K562 (cell line): ENCODE results near the gene PNPLA7. TPM values are rescaled to one million over a fixed set of nuclear protein-coding genes. Genes with fewer than 3 reads are reported as not detected.

Experiments used
- ATAC-seq: fragments of 200-7000 bp; cut with Tn5 transposase; 3 replicates; pipeline ENCODE4 v1.9.1; 2020; ENCODE audit warnings: moderate library complexity
- BruUV-seq: library from RNA; stranded (reverse); fragments of 400-500 nt; replicated peaks from 2 replicates; lab custom pipeline; 2021; lab: Mats Ljungman, UMichigan
- CTCF ChIA-PET: fragments of 300-600 bp; formaldehyde crosslinking; extraction: SDS; loops from one replicate; lab custom pipeline; 2021; ENCODE audit warnings: low intra/inter-chr PET ratio; lab: Yijun Ruan, JAX
- POLR2A ChIA-PET: fragments of 300-600, 350-650 bp; sonication (Branson Sonifier 250); formaldehyde crosslinking; extraction: SDS; loops from one replicate; lab custom pipeline; 2021; ENCODE audit warnings: antibody characterized with exemption, inconsistent platforms; lab: Yijun Ruan, JAX
- DNase-seq, 4 experiments: peaks; one replicate each; pipeline versions ENCODE4 v3.0.0 to v3.0.0-alpha.2; 2011 to 2018; ENCODE audit warnings: low spot score in 3 of 4, mixed read lengths in 3 of 4; ENCODE audit errors: extremely low read depth in 1 of 4
- FAIRE-seq: peaks from 2 replicates; lab custom pipeline; 2011; peaks lifted over from hg19 to GRCh38; lab: Jason Lieb, UNC
- H2AFZ ChIP-seq: 2 replicates; pipeline ENCODE4 v1.6.0; 2011; ENCODE audit warnings: low read depth, low read length, control low read depth, inconsistent platforms
- H3K27ac ChIP-seq: fragments of 200-600 bp; 3 replicates; pipeline ENCODE4 v1.8.0; 2011; ENCODE audit warnings: low read depth, mild to moderate bottlenecking, control low read depth, inconsistent platforms, low read length, moderate library complexity, mixed read lengths; ENCODE audit errors: extremely low read depth
- H3K27me3 ChIP-seq, 2 experiments: fragments of 300-600 bp in 1 of 2; 2 replicates in 1 of 2; 3 replicates in 1 of 2; pipeline versions ENCODE4 v1.6.0 to v1.8.0; 2011; ENCODE audit warnings: inconsistent platforms in 2 of 2, low read length in 2 of 2, mild to moderate bottlenecking in 1 of 2, mixed read lengths in 1 of 2, moderate library complexity in 1 of 2; ENCODE audit not compliant: control insufficient read depth in 2 of 2, insufficient read depth in 2 of 2
- H3K36me3 ChIP-seq: fragments of 300-600 bp; 3 replicates; pipeline ENCODE4 v1.8.0; 2011; ENCODE audit warnings: mild to moderate bottlenecking, low read length, inconsistent platforms; ENCODE audit not compliant: control insufficient read depth, insufficient read depth
- H3K4me1 ChIP-seq, 2 experiments: fragments of 200-600 bp in 1 of 2; replicated peaks in 1 of 2; 2 replicates in 1 of 2; 3 replicates in 1 of 2; pipeline versions ENCODE4 v1.5.1 to v1.8.0; 2011; ENCODE audit warnings: inconsistent platforms in 2 of 2, low read length in 2 of 2, mild to moderate bottlenecking in 1 of 2, mixed read lengths in 1 of 2, moderate library complexity in 1 of 2; ENCODE audit not compliant: control insufficient read depth in 2 of 2, insufficient read depth in 2 of 2
- H3K4me2 ChIP-seq: 2 replicates; pipeline ENCODE4 v1.6.1; 2011; ENCODE audit warnings: low read length, control low read depth, inconsistent platforms, mixed read lengths; ENCODE audit not compliant: insufficient read depth
- H3K4me3 ChIP-seq: fragments of 200-600 bp; sonication (generic), shearing (Covaris generic); 2 replicates; pipeline ENCODE4 v1.5.1; 2016; ENCODE audit warnings: control low read depth, inconsistent platforms
- H3K79me2 ChIP-seq: fragments of 200-600 bp; 3 replicates; pipeline ENCODE4 v1.8.0; 2011; ENCODE audit warnings: low read length, inconsistent platforms; ENCODE audit not compliant: control insufficient read depth, insufficient read depth
- H3K9ac ChIP-seq, 2 experiments: 2 replicates each; pipeline versions ENCODE4 v1.6.0 to v1.6.1; 2011; ENCODE audit warnings: low read depth in 2 of 2, low read length in 2 of 2, control low read depth in 1 of 2, inconsistent platforms in 1 of 2, mild to moderate bottlenecking in 1 of 2, mixed read lengths in 1 of 2; ENCODE audit not compliant: insufficient read depth in 1 of 2
- H3K9me1 ChIP-seq: one replicate; pipeline ENCODE4 v1.6.0; 2011; ENCODE audit warnings: inconsistent platforms, mild to moderate bottlenecking, low read length, moderate library complexity; ENCODE audit not compliant: control insufficient read depth, insufficient read depth
- H3K9me3 ChIP-seq: replicated peaks from 2 replicates; pipeline ENCODE4 v1.5.1; 2011; ENCODE audit warnings: low read depth, low read length, inconsistent platforms; ENCODE audit not compliant: control insufficient read depth, insufficient read depth
- H4K20me1 ChIP-seq: replicated peaks from 2 replicates; pipeline ENCODE4 v1.6.1; 2011; ENCODE audit warnings: low read length, inconsistent platforms, mixed read lengths; ENCODE audit not compliant: control insufficient read depth, insufficient read depth
- CBFB ChIP-seq: sonication (generic); formaldehyde crosslinking; IDR thresholded peaks from 2 replicates; pipeline ENCODE4 v1.4.0; 2020; ENCODE audit warnings: mild to moderate bottlenecking, missing genetic modification reagents
- CBX8 ChIP-seq: fragments of 200-600 bp; sonication (generic); IDR thresholded peaks from 2 replicates; pipeline ENCODE4 v1.6.1; 2012; ENCODE audit warnings: borderline replicate concordance, mixed run types, low read depth, mild to moderate bottlenecking, moderate library complexity, mixed read lengths, low read length, control low read depth, inconsistent platforms; ENCODE audit not compliant: poor library complexity, severe bottlenecking; ENCODE audit errors: extremely low read depth
- CEBPB ChIP-seq: fragments of 450-650 bp; IDR thresholded peaks from 2 replicates; pipeline ENCODE4 v1.6.1; 2016; ENCODE audit warnings: missing genetic modification characterization, missing compliant biosample characterization
- FOXA1 ChIP-seq: fragments of 450-650 bp; IDR thresholded peaks from 2 replicates; pipeline ENCODE4 v1.6.1; 2016; ENCODE audit warnings: mild to moderate bottlenecking, borderline replicate concordance
- GABPA ChIP-seq: fragments of 200-800 bp; sonication (Bioruptor generic); conservative IDR thresholded peaks from 2 replicates; pipeline ENCODE4 v1.6.1; 2016; ENCODE audit warnings: low read depth, missing genetic modification characterization, missing compliant biosample characterization
- GTF2E2 ChIP-seq: fragments of 200-800 bp; sonication (Bioruptor generic); IDR thresholded peaks from 2 replicates; pipeline ENCODE4 v1.6.1; 2016; ENCODE audit warnings: missing genetic modification characterization, missing compliant biosample characterization
- KAT8 ChIP-seq: fragments of 450-650 bp; IDR thresholded peaks from 2 replicates; pipeline ENCODE4 v1.6.1; 2016; ENCODE audit warnings: low read depth, mild to moderate bottlenecking
- MYC ChIP-seq, 2 experiments: fragments of 250-450 bp in 1 of 2; sonication (Bioruptor Pico) in 1 of 2; IDR thresholded peaks; 2 replicates each; pipeline versions ENCODE4 v1.5.1 to v1.6.1; 2012 to 2021; ENCODE audit warnings: low read depth in 2 of 2, borderline replicate concordance in 1 of 2, improper control_type of control experiment in 1 of 2, low read length in 1 of 2, mild to moderate bottlenecking in 1 of 2, moderate library complexity in 1 of 2
- NR2C2 ChIP-seq, 2 experiments: fragments of 200-800 bp in 1 of 2; sonication (Bioruptor generic) in 1 of 2; sonication (generic) in 1 of 2; formaldehyde crosslinking in 1 of 2; IDR thresholded peaks; 2 replicates each; pipeline versions ENCODE4 v1.6.1 to v1.8.0; 2016 to 2022; ENCODE audit warnings: mild to moderate bottlenecking in 1 of 2, missing compliant biosample characterization in 1 of 2, missing genetic modification characterization in 1 of 2, missing genetic modification reagents in 1 of 2
- SIN3B ChIP-seq: fragments of 450-650 bp; IDR thresholded peaks from 2 replicates; pipeline ENCODE4 v1.6.1; 2017; ENCODE audit warnings: low read depth, mild to moderate bottlenecking, moderate library complexity
- SPI1 ChIP-seq: IDR thresholded peaks from 2 replicates; pipeline ENCODE4 v1.6.1; 2011; ENCODE audit warnings: low read depth, low read length, control low read depth, borderline replicate concordance
- TBL1XR1 ChIP-seq, 2 experiments: IDR thresholded peaks; 2 replicates each; pipeline ENCODE4 v1.6.1; 2012; ENCODE audit warnings: improper control_type of control experiment in 2 of 2, low read length in 2 of 2, mild to moderate bottlenecking in 1 of 2
- ZNF263 ChIP-seq: sonication (generic); formaldehyde crosslinking; IDR thresholded peaks from 2 replicates; pipeline ENCODE4 v1.8.0; 2022; ENCODE audit warnings: mild to moderate bottlenecking, missing genetic modification reagents, borderline replicate concordance
- ZNF589 ChIP-seq: fragments of 200-800 bp; sonication (Bioruptor generic); IDR thresholded peaks from 2 replicates; pipeline ENCODE4 v1.6.1; 2016; ENCODE audit warnings: low read depth, missing genetic modification characterization, missing compliant biosample characterization
- ZNF707 ChIP-seq: fragments of 250-450 bp; sonication (Bioruptor Pico); conservative IDR thresholded peaks from 2 replicates; pipeline ENCODE4 v1.8.0; 2022; ENCODE audit warnings: inconsistent platforms, mild to moderate bottlenecking, moderate library complexity
- ZNF778 ChIP-seq: fragments of 450-650 bp; formaldehyde crosslinking; IDR thresholded peaks from 2 replicates; pipeline ENCODE4 v1.4.0; 2020; ENCODE audit warnings: mild to moderate bottlenecking, moderate library complexity
- WGBS: fragments of 100-300 bp; shearing (Covaris generic); methylation state at CpG from one replicate; pipeline ENCODE4 v1.1.6; 2016; ENCODE audit warnings: low coverage, mixed read lengths; ENCODE audit not compliant: insufficient coverage; ENCODE audit errors: missing lambda C conversion rate; 5-methylcytosine and 5-hydroxymethylcytosine counted together
- in situ Hi-C: fragments of 300-500 bp; cut with MboI; formaldehyde crosslinking; loops from 4 replicates; pipeline ENCODE4 v1.15.0; 2018; ENCODE audit warnings: inconsistent platforms, mixed read lengths
- intact Hi-C: fragments of 100-400 bp; cut with micrococcal nuclease; formaldehyde crosslinking; loops from 2 replicates; pipeline ENCODE4 v1.14.2; 2022
- polyA plus RNA-seq, 8 experiments: library from polyadenylated mRNA; depleted of rRNA in 4 of 8; stranded (reverse) in 5 of 8; unstranded in 3 of 8; fragments of >200 nt; fragmentation: Nextera tagmentation in 2 of 8; fragmentation: Illumina TruSeq in 1 of 8; extraction: Ambion mirVana in 2 of 8; extraction: Trizol in 1 of 8; gene quantifications; 2 replicates each; pipeline versions ENCODE4 v1.2.1 to v1.2.3, GENCODE V29; 2011 to 2014; ENCODE audit warnings: inconsistent platforms in 1 of 8, missing spikeins in 1 of 8
- total RNA-seq, 7 experiments: library from RNA; depleted of rRNA in 6 of 7; stranded (reverse); fragments of >200 nt in 6 of 7; fragmentation: Illumina TruSeq in 2 of 7; extraction: Trizol in 2 of 7; gene quantifications; 2 replicates each; pipeline versions ENCODE4 v1.2.1 to v1.2.3, GENCODE V29; 2011 to 2021; ENCODE audit warnings: low replicate concordance in 1 of 7
- TF ChIP-seq, protein P1 (sequence below): fragments of 450-650 bp; IDR thresholded peaks from 2 replicates; pipeline ENCODE4 v1.6.1; 2018; ENCODE audit not compliant: partially characterized antibody
- TF ChIP-seq, protein P2 (sequence below): sonication (generic); formaldehyde crosslinking; IDR thresholded peaks from 2 replicates; pipeline ENCODE4 v1.9.0; 2022; ENCODE audit warnings: mild to moderate bottlenecking, missing genetic modification reagents

Gene PNPLA7
- total and polyA plus RNA-seq, 9 of the 15 experiments (the other 6 are each of a cell fraction or from before 2014, with no cell fraction given) = 0.01 to 0.85 (median 0.19) TPM; not detected in 1

GRCh38 chr9:137494104-137494544, 56.1 kb downstream of the PNPLA7 start:
- POLR2A ChIA-PET = interaction anchor here (1.4 kb wide), 1 partner anchor 14 kb away, joined by 3 read pairs; no protein-coding TSS in a partner anchor
- whole genome bisulfite sequencing = 4% methylated on average over 12 of the region's 13 CpGs
- DNase-seq = peak; percentile 51 to 81 (median 62)
- no TSS peak for BruUV-seq
- Histone ChIP-seq H4K20me1 (no peaks in the 10 kb centered on the region), H3K4me2 (peak overlapping the region; percentile 65), H2AFZ (peak overlapping the region; percentile 68), H3K4me3 (no peak overlapping the region), H3K9ac (peak overlapping the region; percentile 23 to 80; a peak in 3 of 4 replicates), H3K79me2 (no peaks in the 10 kb centered on the region), H3K9me1 (no peaks in the 10 kb centered on the region), H3K9me3 (no peaks in the 10 kb centered on the region), H3K4me1 (peaks cover 42 to 61% of the 10 kb centered on the region in 2 experiments), H3K27ac (peak overlapping the region; percentile 55), H3K27me3 (peaks cover 0 to 10% of the 10 kb centered on the region in 2 experiments; a peak in 3 of 5 replicates), H3K36me3 (no peaks in the 10 kb centered on the region)
- in situ Hi-C loops = no loop called here
- intact Hi-C loops = no loop called here
- peak; percentile 59 for ATAC-seq
- CTCF ChIA-PET = no interaction called here
- peak; percentile 79 for FAIRE-seq
- TF ChIP-seq CEBPB (no peak), SPI1 (peak; percentile 94), ZNF263 (no peak), SIN3B (no peak), GTF2E2 (tag) (no peak), ZNF707 (CRISPR knock-in tag) (no peak), CBX8 (no peak), GABPA (peak; percentile 50), CBFB (CRISPR knock-in tag) (no peak), ZNF589 (CRISPR knock-in tag) (no peak), TBL1XR1 (IDR thresholded peaks at IDR 0.05; ENCODE audit: low read length in 2 of 2) (no peak), MYC (IDR thresholded peaks at IDR 0.05; ENCODE audit: low read depth, low read length) (no peak), MYC (CRISPR knock-in tag; IDR thresholded peaks at IDR 0.05; ENCODE audit: borderline replicate concordance, low read depth) (no peak), ZNF778 (CRISPR knock-in tag) (no peak), NR2C2 (CRISPR knock-in tag; IDR thresholded peaks at IDR 0.05) (0 out of 2 replicates have a peak, but pooled peaks have one; percentile 45), NR2C2 (tag; IDR thresholded peaks at IDR 0.05) (no peak), FOXA1 (no peak), KAT8 (no peak)
- TF ChIP-seq, protein P1, sequence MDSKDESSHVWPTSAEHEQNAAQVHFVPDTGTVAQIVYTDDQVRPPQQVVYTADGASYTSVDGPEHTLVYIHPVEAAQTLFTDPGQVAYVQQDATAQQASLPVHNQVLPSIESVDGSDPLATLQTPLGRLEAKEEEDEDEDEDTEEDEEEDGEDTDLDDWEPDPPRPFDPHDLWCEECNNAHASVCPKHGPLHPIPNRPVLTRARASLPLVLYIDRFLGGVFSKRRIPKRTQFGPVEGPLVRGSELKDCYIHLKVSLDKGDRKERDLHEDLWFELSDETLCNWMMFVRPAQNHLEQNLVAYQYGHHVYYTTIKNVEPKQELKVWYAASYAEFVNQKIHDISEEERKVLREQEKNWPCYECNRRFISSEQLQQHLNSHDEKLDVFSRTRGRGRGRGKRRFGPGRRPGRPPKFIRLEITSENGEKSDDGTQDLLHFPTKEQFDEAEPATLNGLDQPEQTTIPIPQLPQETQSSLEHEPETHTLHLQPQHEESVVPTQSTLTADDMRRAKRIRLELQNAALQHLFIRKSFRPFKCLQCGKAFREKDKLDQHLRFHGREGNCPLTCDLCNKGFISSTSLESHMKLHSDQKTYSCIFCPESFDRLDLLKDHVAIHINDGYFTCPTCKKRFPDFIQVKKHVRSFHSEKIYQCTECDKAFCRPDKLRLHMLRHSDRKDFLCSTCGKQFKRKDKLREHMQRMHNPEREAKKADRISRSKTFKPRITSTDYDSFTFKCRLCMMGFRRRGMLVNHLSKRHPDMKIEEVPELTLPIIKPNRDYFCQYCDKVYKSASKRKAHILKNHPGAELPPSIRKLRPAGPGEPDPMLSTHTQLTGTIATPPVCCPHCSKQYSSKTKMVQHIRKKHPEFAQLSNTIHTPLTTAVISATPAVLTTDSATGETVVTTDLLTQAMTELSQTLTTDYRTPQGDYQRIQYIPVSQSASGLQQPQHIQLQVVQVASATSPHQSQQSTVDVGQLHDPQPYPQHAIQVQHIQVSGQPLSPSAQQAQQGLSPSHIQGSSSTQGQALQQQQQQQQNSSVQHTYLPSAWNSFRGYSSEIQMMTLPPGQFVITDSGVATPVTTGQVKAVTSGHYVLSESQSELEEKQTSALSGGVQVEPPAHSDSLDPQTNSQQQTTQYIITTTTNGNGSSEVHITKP = peak; percentile 32
- TF ChIP-seq, protein P2, sequence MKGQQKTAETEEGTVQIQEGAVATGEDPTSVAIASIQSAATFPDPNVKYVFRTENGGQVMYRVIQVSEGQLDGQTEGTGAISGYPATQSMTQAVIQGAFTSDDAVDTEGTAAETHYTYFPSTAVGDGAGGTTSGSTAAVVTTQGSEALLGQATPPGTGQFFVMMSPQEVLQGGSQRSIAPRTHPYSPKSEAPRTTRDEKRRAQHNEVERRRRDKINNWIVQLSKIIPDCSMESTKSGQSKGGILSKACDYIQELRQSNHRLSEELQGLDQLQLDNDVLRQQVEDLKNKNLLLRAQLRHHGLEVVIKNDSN (CRISPR knock-in tag) = no peak
